Nephron (organoid): Measurements from ENCODE around the gene PEA15.

Experiments used
- H3K27ac Mint-ChIP-seq, 3 experiments: 2 replicates each; pipeline ENCODE4 v1.8.0; 2020; ENCODE audit warnings: mixed read lengths in 3 of 3, mild to moderate bottlenecking in 2 of 3, moderate library complexity in 1 of 3
- H3K27me3 Mint-ChIP-seq: 2 replicates; pipeline ENCODE4 v1.8.0; 2021; ENCODE audit warnings: low read depth, mild to moderate bottlenecking, moderate library complexity, mixed read lengths
- H3K36me3 Mint-ChIP-seq: 2 replicates; pipeline ENCODE4 v1.8.0; 2020; ENCODE audit warnings: low read depth, mixed read lengths
- H3K4me1 Mint-ChIP-seq: 2 replicates; pipeline ENCODE4 v1.8.0; 2020; ENCODE audit warnings: mixed read lengths
- H3K4me3 Mint-ChIP-seq, 3 experiments: 2 replicates each; pipeline ENCODE4 v1.8.0; 2020; ENCODE audit warnings: mild to moderate bottlenecking in 3 of 3, mixed read lengths in 3 of 3, moderate library complexity in 2 of 3
- H3K9me3 Mint-ChIP-seq: 2 replicates; pipeline ENCODE4 v1.8.0; 2020; ENCODE audit warnings: mixed read lengths
- TF ChIP-seq, protein P1 (sequence below), 3 experiments: fragments of 200-600 bp; sonication (generic); IDR thresholded peaks; one replicate each; pipeline ENCODE4 v1.5.0; 2021; ENCODE audit warnings: antibody characterized with exemption in 3 of 3; ENCODE audit not compliant: unreplicated experiment in 3 of 3

The PEA15 gene

GRCh38 chr1:160210561-160210960 is 5.4 kb downstream of the PEA15 start:
- TF ChIP-seq, protein P1, sequence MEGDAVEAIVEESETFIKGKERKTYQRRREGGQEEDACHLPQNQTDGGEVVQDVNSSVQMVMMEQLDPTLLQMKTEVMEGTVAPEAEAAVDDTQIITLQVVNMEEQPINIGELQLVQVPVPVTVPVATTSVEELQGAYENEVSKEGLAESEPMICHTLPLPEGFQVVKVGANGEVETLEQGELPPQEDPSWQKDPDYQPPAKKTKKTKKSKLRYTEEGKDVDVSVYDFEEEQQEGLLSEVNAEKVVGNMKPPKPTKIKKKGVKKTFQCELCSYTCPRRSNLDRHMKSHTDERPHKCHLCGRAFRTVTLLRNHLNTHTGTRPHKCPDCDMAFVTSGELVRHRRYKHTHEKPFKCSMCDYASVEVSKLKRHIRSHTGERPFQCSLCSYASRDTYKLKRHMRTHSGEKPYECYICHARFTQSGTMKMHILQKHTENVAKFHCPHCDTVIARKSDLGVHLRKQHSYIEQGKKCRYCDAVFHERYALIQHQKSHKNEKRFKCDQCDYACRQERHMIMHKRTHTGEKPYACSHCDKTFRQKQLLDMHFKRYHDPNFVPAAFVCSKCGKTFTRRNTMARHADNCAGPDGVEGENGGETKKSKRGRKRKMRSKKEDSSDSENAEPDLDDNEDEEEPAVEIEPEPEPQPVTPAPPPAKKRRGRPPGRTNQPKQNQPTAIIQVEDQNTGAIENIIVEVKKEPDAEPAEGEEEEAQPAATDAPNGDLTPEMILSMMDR (IDR thresholded peaks at IDR 0.05; ENCODE audit: unreplicated experiment in 3 of 3) = no peak
- no peak overlapping the region for H3K4me3 Mint-ChIP-seq
- H3K27ac Mint-ChIP-seq = peak overlapping the region; percentile 21 to 74 (median 39)
- no peaks in the 10 kb centered on the region for H3K9me3 Mint-ChIP-seq
- peaks cover 66% of the 10 kb centered on the region for H3K36me3 Mint-ChIP-seq
- no peaks in the 10 kb centered on the region for H3K27me3 Mint-ChIP-seq
- peaks cover 53% of the 10 kb centered on the region for H3K4me1 Mint-ChIP-seq

- peaks cover 51% of the 10 kb centered on the region for H3K4me1 Mint-ChIP-seq
- TF ChIP-seq, protein P1 (IDR thresholded peaks at IDR 0.05; ENCODE audit: unreplicated experiment in 3 of 3) = no peak
- peaks cover 73% of the 10 kb centered on the region for H3K36me3 Mint-ChIP-seq
Observed at GRCh38 chr1:160211046-160211790, 6.0 kb downstream of the PEA15 start.

GRCh38 chr1:160214481-160215140 is 9.4 kb downstream of the PEA15 start:
- H3K9me3 Mint-ChIP-seq = no peaks in the 10 kb centered on the region
- peaks cover 45% of the 10 kb centered on the region for H3K4me1 Mint-ChIP-seq
- peak overlapping the region; percentile 70 to 84 (median 81) for H3K27ac Mint-ChIP-seq
- TF ChIP-seq, protein P1 (IDR thresholded peaks at IDR 0.05; ENCODE audit: unreplicated experiment in 3 of 3) = no peak
- peaks cover 85% of the 10 kb centered on the region for H3K36me3 Mint-ChIP-seq
- H3K4me3 Mint-ChIP-seq = peak overlapping the region in 1 of 3 experiments; percentile 18
- no peaks in the 10 kb centered on the region for H3K27me3 Mint-ChIP-seq

More at GRCh38 chr1:160211046-160211790, 6.0 kb downstream of the PEA15 start:
- Mint-ChIP-seq H3K27ac (no peak overlapping the region), H3K4me3 (no peak overlapping the region), H3K9me3 (no peaks in the 10 kb centered on the region), H3K27me3 (no peaks in the 10 kb centered on the region)

- Mint-ChIP-seq H3K4me3 (no peak overlapping the region), H3K36me3 (peaks cover 92% of the 10 kb centered on the region), H3K27me3 (no peaks in the 10 kb centered on the region), H3K9me3 (no peaks in the 10 kb centered on the region), H3K27ac (peak overlapping the region in 2 of 3 experiments; percentile 81 to 84), H3K4me1 (peaks cover 50% of the 10 kb centered on the region)
- TF ChIP-seq, protein P1 (IDR thresholded peaks at IDR 0.05; ENCODE audit: unreplicated experiment in 3 of 3) = no peak
Observed at GRCh38 chr1:160216301-160216700, 11.1 kb downstream of the PEA15 start.

GRCh38 chr1:160217481-160218051 is 12.4 kb downstream of the PEA15 start:
- Mint-ChIP-seq H3K4me1 (peaks cover 44% of the 10 kb centered on the region), H3K27me3 (no peaks in the 10 kb centered on the region), H3K36me3 (peaks cover 90% of the 10 kb centered on the region)

More at GRCh38 chr1:160217481-160218051, 12.4 kb downstream of the PEA15 start:
- TF ChIP-seq, protein P1 (IDR thresholded peaks at IDR 0.05; ENCODE audit: unreplicated experiment in 3 of 3) = no peak
- peak overlapping the region in 1 of 3 experiments; percentile 38 for H3K4me3 Mint-ChIP-seq
- no peaks in the 10 kb centered on the region for H3K9me3 Mint-ChIP-seq
- peak overlapping the region; percentile 67 to 81 (median 71) for H3K27ac Mint-ChIP-seq
